Ureter (tissue), 1 donor: ENCODE results near the gene NOS1AP. TPM values are rescaled to one million over a fixed set of nuclear protein-coding genes. Genes with fewer than 3 reads are reported as not detected.
A peak's percentile ranks its signal among the peaks of the same experiment; 100 is the strongest.

Experiments used
- DNase-seq: peaks from one replicate; pipeline ENCODE4 v3.0.0-alpha.2; 2020; ENCODE audit warnings: low spot score
- total RNA-seq: library from RNA; stranded (reverse); gene quantifications from one replicate; pipeline ENCODE4 v1.2.4, GENCODE V29; 2023
- donor health status: DM: yes; HTN: yes; CAD: no.

NOS1AP gene
- total RNA-seq, 1 donor from 2014 or later = 7.0 TPM

GRCh38 chr1:162366671-162367070 lies 297.2 kb downstream of the NOS1AP start:
- no peak for DNase-seq

GRCh38 chr1:162367073-162367472 lies 297.6 kb downstream of the NOS1AP start:
- no peak for DNase-seq

GRCh38 chr1:162367772-162368171 lies 298.3 kb downstream of the NOS1AP start:
- no peak for DNase-seq

GRCh38 chr1:162368451-162368850 lies 299.0 kb downstream of the NOS1AP start:
- no peak for DNase-seq

GRCh38 chr1:162369571-162369970 lies 300.1 kb downstream of the NOS1AP start:
- no peak for DNase-seq

- DNase-seq = no peak
Measured at GRCh38 chr1:162370161-162370560, 300.7 kb downstream of the NOS1AP start.

GRCh38 chr1:162370721-162371120 lies 301.2 kb downstream of the NOS1AP start:
- DNase-seq = no peak

- DNase-seq = no peak
Measured at GRCh38 chr1:162371611-162372010, 302.1 kb downstream of the NOS1AP start.

- no peak for DNase-seq
Measured at GRCh38 chr1:162372159-162373071, 302.9 kb downstream of the NOS1AP start.

- no peak for DNase-seq
Measured at GRCh38 chr1:162373072-162373427, 303.6 kb downstream of the NOS1AP start.

- no peak for DNase-seq
Measured at GRCh38 chr1:162373541-162374260, 304.2 kb downstream of the NOS1AP start.

GRCh38 chr1:162374406-162374805 lies 304.9 kb downstream of the NOS1AP start:
- no peak for DNase-seq

GRCh38 chr1:162375463-162375862 lies 306.0 kb downstream of the NOS1AP start:
- DNase-seq = no peak

- no peak for DNase-seq
Measured at GRCh38 chr1:162376691-162377090, 307.2 kb downstream of the NOS1AP start, which contains the start of gene SPATA46. Gene SPATA46 (minus strand): TSS chr1:162376854. CDS start chr1:162376790, 64 bp downstream.

GRCh38 chr1:162380061-162380846 lies 310.8 kb downstream of the NOS1AP start:
- no peak for DNase-seq

GRCh38 chr1:162381383-162381782 lies 311.9 kb downstream of the NOS1AP start, which contains the start of gene C1orf226:
Gene C1orf226 (plus strand): TSS chr1:162381728. CDS start chr1:162381902, 174 bp downstream.
- peak; percentile 63 for DNase-seq

GRCh38 chr1:162381941-162382750 lies 312.7 kb downstream of the NOS1AP start:
- no peak for DNase-seq

- no peak for DNase-seq
Measured at GRCh38 chr1:162383091-162383490, 313.6 kb downstream of the NOS1AP start.

GRCh38 chr1:162383516-162383915 lies 314.0 kb downstream of the NOS1AP start:
- no peak for DNase-seq

- DNase-seq = no peak
Measured at GRCh38 chr1:162384116-162384515, 314.6 kb downstream of the NOS1AP start.
